ENCODE data around the gene EMSY.
A peak's percentile ranks its signal among the peaks of the same experiment; 100 is the strongest.
"Not testable (repeated sequence)": the region's sequence is repeated elsewhere in the genome, so short reads cannot be mapped to it uniquely, and the experiment has no call there.

EMSY gene

GRCh38 chr11:76444384-76445120 lies at the start of gene EMSY:
Gene EMSY, plus strand, starts transcription at chr11:76445018. Its CDS starts 1,921 bp downstream, at chr11:76446939.
- DNase-seq = peak; percentile 97

- DNase-seq = no peak
These were observed 49.5 kb upstream of the EMSY start for GRCh38 chr11:76395296-76395695.

- no peak for DNase-seq
These were observed 47.4 kb upstream of the EMSY start for GRCh38 chr11:76397383-76397782.

GRCh38 chr11:76400967-76401366 lies 43.9 kb upstream of the EMSY start:
- no peak for DNase-seq

- DNase-seq = not testable (repeated sequence)
These were observed 43.3 kb upstream of the EMSY start for GRCh38 chr11:76401484-76401883.

GRCh38 chr11:76406359-76406758 lies 38.5 kb upstream of the EMSY start:
- no peak for DNase-seq

- DNase-seq = no peak
These were observed 36.5 kb upstream of the EMSY start for GRCh38 chr11:76408171-76408965.

- DNase-seq = peak; percentile 10
These were observed 33.9 kb upstream of the EMSY start for GRCh38 chr11:76410851-76411357.

- no peak for DNase-seq
These were observed 29.7 kb upstream of the EMSY start for GRCh38 chr11:76415073-76415472.

- DNase-seq = no peak
These were observed 24.9 kb upstream of the EMSY start for GRCh38 chr11:76419896-76420295.

GRCh38 chr11:76424379-76424778 lies 20.4 kb upstream of the EMSY start:
- no peak for DNase-seq

- no peak for DNase-seq
These were observed 19.9 kb upstream of the EMSY start for GRCh38 chr11:76424891-76425290.

- DNase-seq = no peak
These were observed 18.2 kb upstream of the EMSY start for GRCh38 chr11:76426660-76427059.

- DNase-seq = no peak
These were observed 8.8 kb upstream of the EMSY start for GRCh38 chr11:76436020-76436419.

- DNase-seq = no peak
These were observed 1.4 kb upstream of the EMSY start for GRCh38 chr11:76443268-76443980.

GRCh38 chr11:76444065-76444383 lies 794 bp upstream of the EMSY start:
- no peak for DNase-seq

GRCh38 chr11:76445121-76446084 lies 585 bp downstream of the EMSY start:
- peak; percentile 55 for DNase-seq

- DNase-seq = no peak
These were observed 3.7 kb downstream of the EMSY start for GRCh38 chr11:76448506-76448905.

GRCh38 chr11:76453248-76453647 lies 8.4 kb downstream of the EMSY start:
- no peak for DNase-seq

- no peak for DNase-seq
These were observed 10.5 kb downstream of the EMSY start for GRCh38 chr11:76455331-76455730.

GRCh38 chr11:76455931-76456330 lies 11.1 kb downstream of the EMSY start:
- DNase-seq = no peak

GRCh38 chr11:76456571-76456970 lies 11.8 kb downstream of the EMSY start:
- no peak for DNase-seq
